NCI-H2227 (cell line): Measurements from ENCODE around the gene RECQL.
"Not testable (repeated sequence)": the region's sequence is repeated elsewhere in the genome, so short reads cannot be mapped to it uniquely, and the experiment has no call there.

Source experiments
- DNase-seq: peaks from one replicate; lab custom pipeline; 2025; ENCODE audit not compliant: unreplicated experiment; lab: John Stamatoyannopoulos, UW

Gene RECQL

GRCh38 chr12:21505888-21506287 lies 4.5 kb upstream of the RECQL start:
- no peak for DNase-seq

GRCh38 chr12:21502872-21503271 lies 1.4 kb upstream of the RECQL start:
- no peak for DNase-seq

- peak; percentile 50 for DNase-seq
Measured at GRCh38 chr12:21502164-21502496, 695 bp upstream of the RECQL start.

- peak; percentile 30 for DNase-seq
Measured at GRCh38 chr12:21500786-21501257, 613 bp downstream of the RECQL start.

- DNase-seq = no peak
Measured at GRCh38 chr12:21499765-21500164, 1.7 kb downstream of the RECQL start.

GRCh38 chr12:21485998-21486397 lies 15.4 kb downstream of the RECQL start:
- DNase-seq = no peak

- no peak for DNase-seq
Measured at GRCh38 chr12:21483531-21483930, 17.9 kb downstream of the RECQL start.

GRCh38 chr12:21478756-21479455 lies 22.5 kb downstream of the RECQL start:
- no peak for DNase-seq

- no peak for DNase-seq
Measured at GRCh38 chr12:21476949-21477348, 24.5 kb downstream of the RECQL start.

GRCh38 chr12:21475552-21475951 lies 25.9 kb downstream of the RECQL start:
- DNase-seq = no peak

- DNase-seq = no peak
Measured at GRCh38 chr12:21472197-21472823, 29.1 kb downstream of the RECQL start.

GRCh38 chr12:21471294-21471693 lies 30.1 kb downstream of the RECQL start:
- no peak for DNase-seq

GRCh38 chr12:21467334-21467733 lies 34.1 kb downstream of the RECQL start:
- DNase-seq = not testable (repeated sequence)

GRCh38 chr12:21459474-21459873 lies 42.0 kb downstream of the RECQL start:
- no peak for DNase-seq

- DNase-seq = no peak
Measured at GRCh38 chr12:21456291-21456780, 45.1 kb downstream of the RECQL start.

- no peak for DNase-seq
Measured at GRCh38 chr12:21453312-21453852, 48.1 kb downstream of the RECQL start.

- DNase-seq = no peak
Measured at GRCh38 chr12:21451529-21451928, 49.9 kb downstream of the RECQL start.

- DNase-seq = no peak
Measured at GRCh38 chr12:21444193-21445146, 57.0 kb downstream of the RECQL start.

- DNase-seq = no peak
Measured at GRCh38 chr12:21439347-21439746, 62.1 kb downstream of the RECQL start.

GRCh38 chr12:21438643-21439042 lies 62.8 kb downstream of the RECQL start:
- DNase-seq = no peak

GRCh38 chr12:21434699-21435098 lies 66.7 kb downstream of the RECQL start:
- DNase-seq = no peak
